Epidermal melanocyte (primary cell): ENCODE results near the gene XYLT1.

Experiments
- DNase-seq: peaks from one replicate; pipeline ENCODE4 v3.0.0; 2011; ENCODE audit warnings: low spot score; ENCODE audit not compliant: insufficient read length

XYLT1 gene

DNA sequence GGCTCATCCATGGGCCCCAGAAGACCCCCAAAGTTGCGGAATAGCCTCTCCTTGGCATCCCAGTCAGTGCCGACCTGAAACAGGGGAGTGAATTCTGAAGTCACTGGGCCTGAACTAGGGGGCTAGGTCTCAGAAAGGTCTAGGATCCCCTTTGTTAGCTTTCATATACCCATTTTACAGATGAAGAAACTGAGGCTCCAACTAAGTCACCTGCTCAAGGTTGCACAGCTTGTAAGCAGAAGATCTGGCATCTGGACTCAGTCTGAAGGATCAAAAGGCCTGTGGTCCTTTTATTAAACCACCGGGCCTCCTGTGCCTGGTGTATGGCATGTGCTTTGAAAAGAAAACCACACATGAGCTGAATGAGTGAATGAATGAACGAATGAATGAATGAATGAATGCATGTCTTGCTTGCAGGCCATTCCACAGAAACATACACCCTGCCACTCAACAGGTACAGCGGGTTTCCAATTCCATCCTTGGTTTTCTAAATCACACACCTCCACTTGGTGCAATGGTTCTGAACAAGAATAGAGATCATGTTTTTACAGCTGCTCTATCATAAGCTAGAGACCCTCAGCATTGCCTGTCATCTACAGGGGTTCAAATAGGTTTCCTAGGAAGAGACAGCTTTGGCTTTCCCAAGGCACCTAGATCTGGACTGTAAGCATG is 352.7 kb downstream of the XYLT1 start:
- DNase-seq, result no peak

DNA sequence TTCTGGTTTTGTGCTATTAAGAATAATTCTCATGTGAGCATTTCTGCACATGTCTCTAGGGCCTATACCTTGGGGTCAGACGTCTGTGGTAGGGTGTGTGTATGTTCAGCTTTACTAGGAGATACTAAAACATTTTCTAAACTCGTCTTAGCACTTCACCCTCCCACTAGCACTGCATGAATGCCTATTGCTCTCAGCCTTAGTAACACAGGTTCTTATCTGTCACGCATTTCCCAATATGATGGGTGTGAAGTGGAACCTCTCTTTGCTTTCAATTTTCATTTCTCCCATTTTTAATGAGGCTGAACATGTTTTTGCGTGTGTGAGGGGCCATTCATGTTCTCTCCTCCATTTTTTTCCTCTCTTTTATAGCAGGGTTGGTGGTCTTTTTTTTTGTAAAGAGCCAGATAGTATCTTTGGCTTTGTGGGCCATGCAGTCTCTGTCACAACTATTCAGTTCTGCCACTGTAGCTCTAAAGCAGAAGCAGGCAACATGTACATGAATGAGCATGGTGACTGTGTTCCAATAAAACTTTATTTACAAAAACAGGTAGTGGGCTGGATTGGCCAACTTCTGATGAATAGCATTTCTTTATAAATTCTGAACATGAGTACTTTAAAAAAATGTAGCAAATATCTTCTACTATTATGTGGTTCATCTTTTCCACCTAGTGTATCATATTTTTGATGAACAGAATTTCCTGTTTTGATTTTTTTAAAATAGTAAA is 354.0 kb downstream of the XYLT1 start:
- no peak for DNase-seq

DNA sequence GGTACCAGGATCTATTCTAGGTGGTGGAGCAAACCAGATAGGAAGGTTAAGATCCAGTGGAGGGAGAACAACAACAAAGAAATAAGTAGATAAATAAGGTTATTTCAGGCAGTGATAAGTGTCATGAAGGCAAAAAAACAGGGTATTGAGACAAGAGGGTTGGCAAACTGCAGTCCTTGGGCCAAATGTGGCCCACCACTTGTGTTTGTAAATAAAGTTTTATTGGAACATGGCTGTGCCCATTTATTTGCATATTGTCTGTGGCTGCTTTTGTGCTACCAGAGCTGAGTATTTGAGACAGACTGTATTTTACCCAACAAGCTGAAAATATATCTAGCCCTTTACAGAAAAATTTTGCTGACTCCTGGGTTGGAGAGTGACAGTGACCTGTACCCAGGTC is 361.3 kb downstream of the XYLT1 start:
- DNase-seq, result no peak

DNA sequence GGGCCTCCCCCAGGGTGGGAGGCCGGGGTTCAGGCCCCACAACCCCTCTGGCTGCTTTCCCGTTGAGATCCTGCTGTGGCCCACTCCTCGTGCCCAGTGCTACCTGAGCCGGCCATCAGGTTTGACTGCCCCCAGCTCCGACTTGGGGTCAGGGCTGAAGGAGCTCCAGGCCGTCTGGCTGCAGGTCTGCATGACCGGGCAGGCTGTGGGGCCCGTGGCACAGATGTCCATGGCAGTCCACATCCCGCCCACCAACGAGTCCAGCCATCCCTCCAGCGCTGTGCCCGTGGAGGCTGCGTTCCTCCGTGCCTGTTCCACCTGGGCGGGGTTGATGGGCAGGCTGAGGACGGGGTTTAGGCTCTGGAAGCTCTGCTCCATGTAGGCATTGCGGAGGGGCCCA is 362.2 kb downstream of the XYLT1 start:
- no peak for DNase-seq

DNA sequence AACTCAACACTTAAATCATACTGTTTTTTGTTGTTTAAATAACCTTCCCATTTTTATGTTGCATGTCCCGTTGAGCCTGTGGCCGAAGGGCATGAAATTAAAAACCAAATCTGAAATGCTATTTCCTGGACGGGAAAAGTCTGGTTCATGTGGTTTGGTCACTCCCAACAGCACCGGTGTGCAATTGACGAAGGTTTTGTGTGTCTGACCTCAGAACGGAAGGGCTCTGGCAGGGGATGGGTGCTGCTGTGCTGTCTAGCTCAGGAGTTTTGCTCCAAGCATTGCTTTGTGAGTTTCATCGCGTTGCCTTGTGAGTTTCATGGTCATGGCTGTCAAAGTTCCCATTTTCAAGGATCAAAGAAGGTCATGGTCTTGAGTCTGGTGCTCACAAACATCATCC is 363.3 kb downstream of the XYLT1 start:
- no peak for DNase-seq

DNA sequence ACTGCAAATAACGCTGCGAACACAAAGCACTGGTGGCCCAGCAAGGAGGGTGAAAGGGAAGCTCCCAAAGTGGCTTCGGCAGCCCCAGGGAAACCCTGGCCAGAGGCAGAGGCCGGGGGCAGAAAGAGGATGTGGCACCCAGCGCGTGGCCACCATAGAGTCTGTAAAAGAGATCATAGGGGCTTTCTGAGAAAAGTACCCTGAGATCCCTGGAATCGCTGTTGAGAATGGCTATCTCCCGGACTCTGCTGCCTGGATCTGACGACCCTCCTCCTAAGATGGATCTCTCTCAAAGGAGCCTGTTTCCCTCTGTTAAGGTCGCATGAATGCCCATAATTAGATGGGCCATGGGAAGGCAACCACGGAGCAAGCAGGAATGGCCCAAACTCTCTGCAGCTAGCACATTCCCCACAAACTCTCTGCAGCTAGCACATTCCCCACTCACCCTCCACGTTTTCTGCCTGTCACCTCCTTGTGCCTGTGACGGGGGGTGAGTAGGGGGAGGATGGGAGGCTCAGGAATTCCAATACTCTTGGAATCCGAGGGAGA is 364.4 kb downstream of the XYLT1 start:
- DNase-seq, result no peak

DNA sequence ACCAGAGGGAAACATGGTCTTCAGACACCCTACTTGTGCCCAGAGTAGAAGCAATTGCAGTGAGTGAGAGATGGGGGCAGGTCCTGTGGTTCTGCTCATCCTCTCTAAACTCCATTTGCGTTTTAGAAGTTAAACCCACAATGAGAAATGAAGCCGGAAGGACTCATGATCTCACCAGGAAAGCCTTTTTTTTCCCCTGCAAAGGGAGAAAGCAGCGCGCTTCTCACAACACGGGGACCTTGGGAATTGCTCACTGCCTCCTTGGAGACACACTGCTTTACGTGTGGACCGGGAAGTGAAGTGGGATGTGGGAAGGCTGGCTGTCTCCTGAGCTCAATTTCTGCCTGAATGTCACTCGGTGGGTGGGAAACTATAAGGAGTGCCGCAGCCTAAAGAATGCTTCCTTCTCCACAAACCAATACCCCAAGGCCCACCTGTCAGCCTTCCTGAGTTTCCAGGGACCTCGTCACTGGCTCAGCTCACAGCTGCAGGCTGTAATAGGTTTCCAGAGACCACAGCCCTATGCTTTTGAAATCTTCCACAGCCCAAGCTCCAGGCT is 365.4 kb downstream of the XYLT1 start:
- no peak for DNase-seq

DNA sequence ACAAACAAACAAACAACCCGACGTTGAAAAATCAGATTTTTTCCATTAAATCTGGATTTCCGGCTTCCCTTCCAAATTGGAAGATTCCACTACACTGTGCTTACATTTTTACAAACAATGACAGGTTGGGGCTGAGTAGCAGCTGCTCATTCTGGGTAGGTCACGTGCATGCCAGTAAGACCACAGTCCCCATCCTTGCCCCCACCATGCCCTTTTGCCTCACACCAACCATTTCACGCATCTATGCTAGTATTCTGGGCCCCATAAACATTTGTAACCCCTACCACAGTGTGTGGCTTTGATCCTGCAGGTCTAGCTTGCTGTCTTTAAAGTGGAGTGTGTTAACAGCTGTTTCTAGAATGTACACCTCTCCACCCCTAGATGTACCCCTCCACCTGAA is 366.1 kb downstream of the XYLT1 start:
- no peak for DNase-seq

DNA sequence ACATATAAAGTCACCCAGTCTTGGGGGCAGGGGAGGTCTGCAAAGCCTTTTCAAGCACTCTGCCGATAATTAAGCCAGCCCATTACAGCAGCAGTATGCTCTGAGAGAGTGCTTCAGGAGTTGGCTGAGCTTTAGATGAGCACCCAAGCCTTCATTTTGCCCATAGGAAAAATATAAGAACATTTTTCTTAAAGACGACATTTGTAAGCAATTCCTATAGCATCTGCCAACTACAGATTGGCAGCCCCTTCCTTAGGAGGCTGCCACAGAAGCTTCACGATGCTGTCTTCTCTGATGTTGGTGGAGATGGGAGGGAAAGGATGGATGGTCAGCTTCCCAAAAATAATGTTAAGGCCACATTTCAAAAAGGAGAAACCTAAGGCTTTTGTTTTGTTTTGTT is 367.5 kb downstream of the XYLT1 start:
- no peak for DNase-seq

DNA sequence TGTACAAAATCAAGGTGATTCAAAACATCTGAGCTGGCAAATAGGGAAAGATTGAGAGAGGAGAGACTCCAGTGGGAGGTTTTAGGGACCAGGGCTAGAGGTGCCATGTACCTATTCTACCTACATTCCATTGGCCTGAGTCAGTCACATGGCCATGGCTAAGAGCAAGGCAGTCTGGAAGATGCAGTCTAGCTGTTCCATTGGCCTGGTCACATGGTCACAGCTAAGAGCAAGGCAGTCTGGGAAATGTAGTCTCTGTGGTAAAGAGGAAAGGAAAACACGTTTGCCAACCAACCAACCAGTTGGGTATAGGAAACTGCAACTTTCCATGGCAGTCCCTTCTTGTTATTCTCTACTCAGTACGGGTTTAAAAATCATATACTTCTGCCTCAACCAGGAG is 369.1 kb downstream of the XYLT1 start:
- DNase-seq, result no peak

DNA sequence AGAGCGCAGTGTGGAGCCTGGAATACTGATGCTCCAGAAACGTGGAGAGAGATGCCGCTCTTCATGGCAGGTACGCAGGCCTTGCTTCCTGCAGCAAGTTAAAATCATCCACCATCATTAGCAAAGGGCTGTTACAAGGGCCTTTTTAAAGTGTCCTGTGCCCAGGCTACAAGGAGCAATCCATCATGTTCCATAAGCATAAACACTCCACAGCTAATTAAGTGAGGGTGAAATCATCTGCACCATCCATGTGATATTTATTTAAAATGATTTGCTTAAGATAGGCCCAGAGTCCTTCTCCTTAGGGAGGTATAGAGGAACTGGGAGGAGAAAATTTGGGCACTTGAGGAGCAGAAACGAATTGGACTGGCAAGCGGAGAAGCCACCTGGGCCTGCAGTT is 372.1 kb downstream of the XYLT1 start:
- DNase-seq, result no peak

DNA sequence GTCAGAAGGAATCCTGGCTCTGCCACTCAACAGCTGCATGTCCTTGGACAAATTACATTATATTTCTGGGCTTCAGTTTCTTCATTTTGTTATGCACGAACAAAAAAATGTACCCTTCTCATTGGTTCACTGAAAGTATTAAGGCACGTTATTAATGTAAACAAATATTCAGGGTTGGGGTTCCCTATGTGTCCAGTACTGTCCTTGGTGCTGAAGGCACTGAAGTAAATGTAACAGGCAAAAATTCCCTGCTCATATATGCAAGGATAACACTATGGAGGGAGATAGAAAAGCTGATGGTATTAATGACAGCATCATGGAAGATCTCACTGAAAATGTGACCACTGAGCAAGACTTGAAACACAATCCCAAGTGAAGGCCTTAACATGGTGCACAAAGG is 386.6 kb downstream of the XYLT1 start:
- DNase-seq, result no peak

DNA sequence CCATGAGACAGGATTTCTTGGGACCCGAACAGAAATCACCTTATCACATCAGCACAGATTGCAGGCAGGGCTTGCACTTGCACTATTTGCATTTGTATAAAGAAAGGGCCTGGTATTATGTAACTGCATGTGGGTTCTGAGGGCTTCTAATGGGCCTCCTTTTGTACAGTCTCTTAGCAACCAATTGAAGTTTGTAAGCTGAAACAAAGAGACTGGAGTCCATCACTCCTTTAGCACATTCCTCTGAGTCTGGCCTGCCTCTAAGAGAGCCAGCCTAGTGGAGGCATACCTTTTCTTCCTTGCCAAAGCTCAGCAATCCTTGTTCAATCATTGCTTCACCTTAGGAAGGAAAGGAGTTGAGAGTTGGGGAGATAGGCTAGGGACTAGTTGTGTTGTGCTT is 387.1 kb downstream of the XYLT1 start:
- DNase-seq, result no peak

DNA sequence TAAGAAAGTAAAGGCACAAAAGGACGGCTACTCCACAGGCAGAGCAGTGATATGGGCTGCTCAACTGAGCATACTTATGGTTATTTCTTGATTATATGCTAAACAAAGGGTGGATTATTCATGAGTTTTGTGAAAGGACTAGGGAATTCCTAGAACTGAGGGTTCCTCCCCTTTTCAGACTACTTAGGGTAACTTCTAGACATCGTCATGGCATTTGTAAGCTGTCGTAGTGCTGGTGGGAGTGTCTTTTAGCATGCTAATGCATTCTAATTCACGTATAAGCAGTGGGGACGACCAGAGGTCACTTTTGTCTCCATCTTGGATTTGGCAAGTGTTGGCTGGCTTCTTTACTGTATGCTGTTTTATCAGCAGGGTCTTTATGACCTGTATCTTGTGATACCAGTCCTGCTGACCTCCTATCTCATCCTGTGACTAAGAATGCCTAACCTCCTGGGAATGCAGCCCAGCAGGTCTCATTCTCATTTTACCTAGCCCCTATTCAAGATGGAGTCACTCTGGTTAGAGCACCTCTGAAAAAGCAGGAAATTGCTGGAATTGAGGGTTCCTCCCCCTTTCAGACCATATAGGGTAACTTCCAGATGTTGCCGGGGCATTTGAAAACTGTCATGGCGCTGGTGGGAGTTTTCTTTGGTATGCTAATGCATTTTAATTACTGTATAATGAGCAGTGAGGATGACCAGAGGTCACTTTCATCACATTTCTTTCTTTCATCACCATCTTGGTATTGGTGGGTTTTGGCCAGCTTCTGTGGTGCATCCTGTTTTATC is 388.5 kb downstream of the XYLT1 start:
- no peak for DNase-seq

DNA sequence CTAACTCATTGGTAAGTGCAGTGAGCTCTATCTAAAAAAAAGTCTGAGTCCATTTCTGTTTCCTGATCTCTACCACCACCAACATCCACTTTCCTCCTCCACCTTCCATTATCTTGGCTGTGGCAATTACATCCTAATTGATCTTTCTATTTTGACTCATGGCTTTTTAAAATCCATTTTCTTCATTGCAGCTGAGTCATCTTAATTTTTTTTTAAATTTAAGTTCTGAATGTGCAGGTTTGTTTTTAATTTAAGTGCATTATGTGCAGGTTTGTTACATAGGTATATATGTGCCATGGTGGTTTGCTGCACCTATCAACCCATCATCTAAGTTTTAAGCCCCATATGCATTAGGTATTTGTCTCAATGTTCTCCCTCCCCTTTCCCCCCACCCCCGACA is 390.7 kb downstream of the XYLT1 start:
- no peak for DNase-seq

DNA sequence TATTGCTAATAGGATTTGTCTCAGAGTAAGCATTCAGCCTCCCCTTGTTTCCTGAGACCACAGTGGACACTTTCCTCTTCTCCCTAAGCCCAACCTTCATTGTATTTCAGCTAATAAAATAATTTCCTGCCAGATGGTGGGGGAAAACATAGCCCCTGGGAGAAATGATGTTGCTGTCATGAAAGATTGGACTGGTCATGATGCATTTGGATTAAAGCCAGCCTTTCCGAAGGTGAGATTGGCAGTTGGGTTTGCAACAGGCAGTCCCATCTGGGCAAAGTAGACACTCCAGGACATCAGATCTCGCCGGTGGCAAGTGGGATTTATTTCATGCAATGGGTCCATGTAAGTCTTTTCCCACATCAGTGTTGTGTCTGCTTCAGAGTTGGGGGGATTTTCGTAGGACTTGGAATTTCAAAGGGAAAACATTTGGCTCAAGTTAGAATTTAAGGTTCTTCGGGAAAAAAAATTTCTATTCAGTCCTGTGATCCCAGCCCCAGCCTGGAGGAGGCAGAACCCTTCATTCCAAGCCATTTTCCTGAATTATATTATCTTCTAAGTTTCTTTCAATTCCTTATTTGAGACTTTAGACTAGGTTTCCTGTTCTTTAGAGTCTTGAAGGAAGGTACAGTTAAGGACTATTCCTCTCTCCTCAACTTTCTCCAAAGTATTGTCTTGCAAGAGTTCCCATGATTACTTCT is 391.7 kb downstream of the XYLT1 start:
- no peak for DNase-seq

DNA sequence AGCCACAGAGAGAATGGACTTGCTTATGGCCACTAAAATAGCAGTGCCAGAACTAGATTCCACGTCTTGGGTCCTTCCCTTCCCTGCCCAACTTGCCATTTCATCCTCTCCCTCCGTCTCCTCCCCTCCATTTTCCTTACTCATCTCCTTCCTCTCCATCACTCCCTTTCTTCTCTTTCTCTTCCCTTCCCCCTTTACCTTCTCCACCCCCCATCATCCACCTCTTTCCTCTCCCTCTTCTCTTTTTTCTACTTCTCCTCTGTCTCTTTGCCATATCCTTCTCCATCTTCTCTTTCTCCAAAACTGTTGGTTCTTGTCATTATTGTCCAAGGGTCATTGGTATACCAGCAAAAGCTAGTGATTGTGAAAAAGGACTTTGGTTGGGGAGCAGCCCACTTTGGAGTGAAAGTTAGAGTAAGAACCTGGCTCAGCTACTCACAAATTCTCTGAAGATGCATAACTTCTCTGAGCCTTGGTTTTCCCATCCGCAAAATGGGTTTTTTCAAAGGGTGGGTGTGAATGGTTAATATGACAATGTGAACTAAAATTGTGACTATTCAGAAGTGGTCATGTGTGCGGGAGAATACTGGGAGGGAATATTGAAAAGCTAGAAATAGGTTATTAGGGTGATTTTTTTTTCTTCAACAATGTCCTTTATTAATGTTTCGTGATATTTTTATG is 393.8 kb downstream of the XYLT1 start:
- DNase-seq, result no peak

DNA sequence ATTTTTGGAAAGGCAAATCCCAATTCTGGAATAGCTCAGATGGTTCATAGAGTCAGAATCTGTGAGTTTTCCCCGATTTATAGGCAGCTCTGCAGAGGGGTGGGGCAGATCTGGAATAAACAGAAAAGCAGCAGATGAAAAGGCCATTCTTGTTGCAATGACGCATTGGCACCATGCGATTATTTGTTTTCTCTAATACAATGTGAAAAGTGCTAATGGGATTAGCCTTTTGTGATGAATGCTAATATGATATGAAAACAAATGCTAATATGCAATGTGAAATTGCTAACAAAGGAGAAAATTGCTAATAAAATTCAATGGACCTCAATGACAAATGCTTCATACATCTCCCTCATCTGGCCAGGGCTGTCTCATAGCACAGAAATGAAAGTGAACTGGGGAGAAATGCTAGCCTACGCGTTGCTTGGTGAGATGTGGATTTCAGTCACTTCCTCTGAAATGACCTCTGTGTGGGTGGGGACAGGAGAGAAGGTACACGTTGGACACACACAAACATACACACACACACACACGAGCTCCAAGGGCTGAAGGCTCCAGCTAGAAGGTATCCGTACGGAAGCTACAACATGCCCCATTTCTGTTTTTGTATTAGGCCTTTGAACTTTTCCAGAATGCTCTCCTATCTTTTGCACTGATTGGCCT is 394.5 kb downstream of the XYLT1 start:
- no peak for DNase-seq

DNA sequence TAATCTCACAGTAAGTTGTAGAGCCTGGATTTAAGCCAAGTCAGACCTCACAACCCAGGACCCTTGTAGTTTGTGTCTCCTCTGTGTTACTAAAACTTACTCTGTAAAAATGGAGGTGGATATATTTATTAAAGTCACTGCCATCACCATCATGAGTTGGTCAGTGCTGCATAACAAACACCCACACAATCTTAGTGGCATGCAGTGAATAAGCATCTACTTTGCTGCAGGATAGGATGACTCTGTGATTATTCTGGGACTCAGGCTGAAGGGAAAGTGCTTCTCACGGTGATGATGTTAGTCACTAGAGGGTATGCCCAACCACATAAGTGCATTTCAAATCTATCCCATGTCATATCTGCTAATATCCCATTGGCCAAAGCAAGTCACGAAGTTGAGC is 398.7 kb downstream of the XYLT1 start:
- DNase-seq, result no peak

DNA sequence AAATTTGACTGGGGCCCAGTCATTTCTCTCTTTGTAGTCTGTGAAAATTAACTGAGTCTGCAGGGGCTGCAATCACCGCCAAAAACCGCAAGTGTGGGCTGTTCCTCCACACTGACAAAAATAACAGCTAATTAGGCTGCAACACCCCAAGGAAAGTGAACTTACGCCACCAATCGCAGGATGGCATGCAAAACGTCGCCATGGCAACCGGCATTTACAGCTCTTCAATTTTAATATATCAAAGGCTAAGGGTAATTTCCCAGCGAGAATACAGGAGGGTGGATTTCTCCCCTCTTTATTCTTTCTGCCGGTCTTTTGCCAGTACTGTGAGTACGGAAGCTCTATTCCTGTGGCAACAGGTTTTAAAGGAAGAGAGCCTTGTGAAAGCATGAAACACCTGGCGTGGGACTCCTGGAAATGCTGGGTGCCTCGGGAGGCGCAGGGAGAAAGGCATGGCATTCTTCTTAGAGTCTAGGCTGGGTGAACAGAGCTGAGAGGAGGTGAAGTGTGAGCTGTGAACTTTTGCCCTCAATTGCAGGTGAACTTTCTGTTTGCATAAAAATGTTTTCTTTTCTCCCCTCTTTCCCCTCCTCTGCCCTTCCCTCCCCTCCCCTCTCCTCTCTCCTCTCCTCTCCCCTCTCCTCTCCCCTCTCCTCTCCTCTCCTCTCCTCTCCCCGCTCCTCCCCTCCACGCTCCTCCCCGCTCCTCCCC is 399.7 kb downstream of the XYLT1 start:
- DNase-seq, result no peak
